MM.1S (cell line): Measurements from ENCODE around the gene HSPE1.
"Not testable (repeated sequence)": the region's sequence is repeated elsewhere in the genome, so short reads cannot be mapped to it uniquely, and the experiment has no call there.

Experiments used
- DNase-seq: peaks from one replicate; pipeline ENCODE4 v3.0.0-alpha.2; 2015
- H2AFZ ChIP-seq: fragments of 300-600 bp; sonication (generic); 2 replicates; pipeline ENCODE4 v1.6.0; 2016; ENCODE audit warnings: antibody characterized with exemption, low read length
- H3F3A ChIP-seq: fragments of 300-600 bp; sonication (generic); 2 replicates; pipeline ENCODE4 v1.6.1; 2016; ENCODE audit warnings: mild to moderate bottlenecking, antibody characterized with exemption, low read length, moderate library complexity, mixed read lengths; ENCODE audit not compliant: insufficient read depth
- H3K27ac ChIP-seq: fragments of 300-600 bp; sonication (generic); 2 replicates; pipeline ENCODE4 v1.5.1; 2016; ENCODE audit warnings: mild to moderate bottlenecking, low read length
- H3K27me3 ChIP-seq: fragments of 300-600 bp; sonication (generic); replicated peaks from 2 replicates; pipeline ENCODE4 v1.6.0; 2016; ENCODE audit warnings: low read length; ENCODE audit not compliant: insufficient read depth
- H3K36me3 ChIP-seq: fragments of 300-600 bp; sonication (generic); replicated peaks from 2 replicates; pipeline ENCODE4 v1.6.1; 2016; ENCODE audit warnings: mild to moderate bottlenecking, low read length, mixed read lengths; ENCODE audit not compliant: insufficient read depth
- H3K4me1 ChIP-seq: fragments of 300-600 bp; sonication (generic); 2 replicates; pipeline ENCODE4 v1.6.1; 2016; ENCODE audit warnings: low read length, mixed read lengths
- H3K4me2 ChIP-seq: fragments of 300-600 bp; sonication (generic); 2 replicates; pipeline ENCODE4 v1.6.0; 2016; ENCODE audit warnings: low read depth, low read length
- H3K4me3 ChIP-seq: fragments of 300-600 bp; sonication (generic); 2 replicates; pipeline ENCODE4 v1.5.1; 2016; ENCODE audit warnings: low read length, mixed read lengths
- H3K79me2 ChIP-seq: fragments of 300-600 bp; sonication (generic); 2 replicates; pipeline ENCODE4 v1.6.1; 2016; ENCODE audit warnings: mixed run types, low read length, mixed read lengths
- H3K9ac ChIP-seq: fragments of 300-600 bp; sonication (generic); 2 replicates; pipeline ENCODE4 v1.6.1; 2016; ENCODE audit warnings: low read length, mixed read lengths
- H3K9me2 ChIP-seq: fragments of 300-600 bp; sonication (generic); replicated peaks from 2 replicates; pipeline ENCODE4 v1.6.1; 2016; ENCODE audit warnings: mild to moderate bottlenecking, low read length, mixed read lengths; ENCODE audit not compliant: insufficient read depth
- H3K9me3 ChIP-seq: fragments of 300-600 bp; sonication (generic); replicated peaks from 2 replicates; pipeline ENCODE4 v1.6.1; 2016; ENCODE audit warnings: mild to moderate bottlenecking, low read length, mixed read lengths; ENCODE audit not compliant: insufficient read depth
- H4K20me1 ChIP-seq: fragments of 300-600 bp; sonication (generic); 2 replicates; pipeline ENCODE4 v1.6.1; 2016; ENCODE audit warnings: mild to moderate bottlenecking, low read length, moderate library complexity, mixed read lengths; ENCODE audit not compliant: insufficient read depth
- EZH2 ChIP-seq: fragments of 300-600 bp; sonication (generic); optimal IDR thresholded peaks from 2 replicates; pipeline ENCODE3; 2017; ENCODE audit warnings: low read depth, mild to moderate bottlenecking, antibody characterized with exemption, low read length, mixed read lengths
- EZH2phosphoT487 ChIP-seq: fragments of 300-600 bp; sonication (generic); IDR thresholded peaks from 2 replicates; pipeline ENCODE4 v1.6.1; 2018; ENCODE audit warnings: antibody characterized with exemption, low read length
- TF ChIP-seq, protein P1 (sequence below): fragments of 300-600 bp; sonication (generic); IDR thresholded peaks from 2 replicates; pipeline ENCODE4 v1.5.1; 2016; ENCODE audit warnings: antibody characterized with exemption, low read length, mixed read lengths

Gene HSPE1

DNA sequence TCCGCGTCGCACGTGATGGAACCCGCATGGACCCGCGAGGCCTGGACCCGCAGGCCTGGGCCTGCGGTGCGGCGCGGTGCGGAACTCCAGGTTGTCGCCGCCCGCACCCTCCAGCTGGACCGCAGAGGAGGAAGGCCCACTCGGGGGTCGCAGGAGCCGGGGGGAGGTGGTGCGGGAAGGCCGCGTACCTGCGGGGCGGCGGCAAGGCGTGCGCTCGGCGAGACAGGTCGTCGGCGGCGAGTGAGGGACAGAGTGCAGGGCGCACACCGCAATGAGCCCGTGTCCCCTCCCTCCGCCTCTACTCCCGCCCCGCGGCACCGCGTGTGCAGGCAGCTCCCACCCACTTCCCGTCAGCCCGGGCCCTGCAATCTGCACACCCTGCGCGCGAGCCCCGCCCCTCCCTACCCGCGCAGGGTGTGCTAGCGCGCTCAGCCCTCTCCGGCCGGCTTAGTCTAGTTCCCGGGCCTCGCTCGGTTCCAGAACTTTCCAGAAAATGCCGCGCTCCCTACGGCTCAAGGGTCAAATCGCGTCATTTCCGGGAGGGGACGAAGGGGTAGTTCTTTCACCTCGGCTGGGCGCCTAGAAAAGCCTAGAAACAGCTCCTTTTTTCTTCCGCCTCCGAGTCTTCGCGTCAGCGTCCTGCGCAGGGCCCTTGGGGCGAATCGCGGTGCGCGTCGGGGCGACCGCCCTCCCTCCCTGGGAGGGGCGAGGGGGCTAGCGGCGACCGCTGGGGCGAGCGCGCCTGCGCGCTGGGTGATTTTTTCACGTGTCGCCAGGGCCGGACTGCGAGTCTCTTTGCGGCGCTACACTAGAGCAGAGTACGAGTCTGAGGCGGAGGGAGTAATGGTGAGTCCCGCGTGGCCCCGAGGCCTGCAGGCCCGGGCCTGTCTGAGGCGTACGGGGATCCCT is at the start of gene HSPE1, which contains the start of gene HSPD1:
Gene HSPE1, plus strand, starts transcription at position 786 of the 909 bp plus-strand sequence. Its CDS starts 58 bp downstream, at position 844.
Gene HSPD1, minus strand, starts transcription at position 247 of the 909 bp plus-strand sequence. CDS start 992 bp downstream, outside the sequence.
- DNase-seq: peak; percentile 100
- H3K4me1 ChIP-seq: peaks cover 31% of the 10 kb centered on the region
- TF ChIP-seq EZH2phosphoT487 (no peak), EZH2 (no peak)
- TF ChIP-seq, protein P1, sequence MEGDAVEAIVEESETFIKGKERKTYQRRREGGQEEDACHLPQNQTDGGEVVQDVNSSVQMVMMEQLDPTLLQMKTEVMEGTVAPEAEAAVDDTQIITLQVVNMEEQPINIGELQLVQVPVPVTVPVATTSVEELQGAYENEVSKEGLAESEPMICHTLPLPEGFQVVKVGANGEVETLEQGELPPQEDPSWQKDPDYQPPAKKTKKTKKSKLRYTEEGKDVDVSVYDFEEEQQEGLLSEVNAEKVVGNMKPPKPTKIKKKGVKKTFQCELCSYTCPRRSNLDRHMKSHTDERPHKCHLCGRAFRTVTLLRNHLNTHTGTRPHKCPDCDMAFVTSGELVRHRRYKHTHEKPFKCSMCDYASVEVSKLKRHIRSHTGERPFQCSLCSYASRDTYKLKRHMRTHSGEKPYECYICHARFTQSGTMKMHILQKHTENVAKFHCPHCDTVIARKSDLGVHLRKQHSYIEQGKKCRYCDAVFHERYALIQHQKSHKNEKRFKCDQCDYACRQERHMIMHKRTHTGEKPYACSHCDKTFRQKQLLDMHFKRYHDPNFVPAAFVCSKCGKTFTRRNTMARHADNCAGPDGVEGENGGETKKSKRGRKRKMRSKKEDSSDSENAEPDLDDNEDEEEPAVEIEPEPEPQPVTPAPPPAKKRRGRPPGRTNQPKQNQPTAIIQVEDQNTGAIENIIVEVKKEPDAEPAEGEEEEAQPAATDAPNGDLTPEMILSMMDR: no peak

DNA sequence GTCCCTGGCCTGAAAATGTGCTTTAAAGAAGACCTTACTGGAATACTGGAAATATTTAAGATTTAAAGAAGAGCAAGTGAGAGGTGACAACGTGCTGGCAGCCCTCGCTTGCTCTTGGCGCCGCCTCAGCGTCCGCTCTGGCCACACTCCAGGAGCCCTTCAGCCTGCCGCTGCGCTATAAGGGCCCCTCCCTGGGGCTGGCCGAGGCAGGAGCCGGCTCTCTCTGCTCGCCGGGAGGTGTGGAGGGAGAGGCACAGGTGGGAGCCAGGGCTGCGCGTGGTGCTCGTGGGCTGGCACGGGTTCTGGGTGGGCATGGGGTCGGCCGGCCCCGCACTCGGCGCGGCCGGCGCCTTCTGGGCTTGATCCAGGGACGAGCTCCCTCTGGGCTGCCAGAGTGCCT is 49.7 kb upstream of the HSPE1 start:
- Histone ChIP-seq H3K4me2 (no peak overlapping the region), H3K27ac (no peak overlapping the region), H3K9ac (no peak overlapping the region), H3K79me2 (peaks cover 18% of the 10 kb centered on the region), H3K4me1 (peaks cover 11% of the 10 kb centered on the region; the same call in 1 of the 2 replicates), H3F3A (0 out of 2 replicates have a peak, but pooled peaks cover 12% of the 10 kb centered on the region), H3K9me2 (no peaks in the 10 kb centered on the region), H3K36me3 (no peaks in the 10 kb centered on the region), H3K4me3 (no peak overlapping the region), H3K9me3 (no peaks in the 10 kb centered on the region), H4K20me1 (no peaks in the 10 kb centered on the region), H2AFZ (no peak overlapping the region), H3K27me3 (no peaks in the 10 kb centered on the region)
- DNase-seq: no peak
- TF ChIP-seq, protein P1: no peak
- TF ChIP-seq EZH2 (no peak), EZH2phosphoT487 (no peak)

More for the DNA sequence above, at the start of gene HSPE1, which contains the start of gene HSPD1:
- peaks cover 28% of the 10 kb centered on the region for H4K20me1 ChIP-seq
- H3K9me2 ChIP-seq: no peaks in the 10 kb centered on the region
- H3K79me2 ChIP-seq: peaks cover 93% of the 10 kb centered on the region
- H3K9ac ChIP-seq: peak within 1 kb of the TSS; percentile 90
- peak within 1 kb of the TSS; percentile 92 for H3K27ac ChIP-seq
- peaks cover 22% of the 10 kb centered on the region for H3F3A ChIP-seq
- peak within 1 kb of the TSS; percentile 78 for H3K4me3 ChIP-seq
- no peak within 1 kb of the TSS for H2AFZ ChIP-seq
- no peaks in the 10 kb centered on the region for H3K9me3 ChIP-seq
- peaks cover 47% of the 10 kb centered on the region for H3K36me3 ChIP-seq
- H3K27me3 ChIP-seq: no peaks in the 10 kb centered on the region
- H3K4me2 ChIP-seq: peak within 1 kb of the TSS; percentile 83

DNA sequence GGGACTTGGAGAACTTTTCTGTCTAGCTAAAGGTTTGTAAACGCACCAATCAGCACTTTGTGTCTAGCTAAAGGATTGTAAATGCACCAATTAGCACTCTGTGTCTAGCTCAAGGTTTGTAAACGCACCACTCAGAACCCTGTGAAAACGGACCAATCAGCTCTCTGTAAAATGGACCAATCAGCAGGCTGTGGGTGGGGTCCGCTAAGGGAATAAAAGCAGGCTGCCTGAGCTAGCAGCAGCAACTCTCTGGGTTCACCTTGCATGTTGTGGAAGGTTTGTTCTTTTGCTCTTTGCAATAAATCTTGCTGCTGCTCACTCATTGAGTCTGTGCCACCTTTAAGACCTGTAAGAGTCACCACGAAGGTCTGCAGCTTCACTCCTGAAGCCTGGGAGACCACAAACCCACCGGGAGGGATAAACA is 49.2 kb upstream of the HSPE1 start:
- not testable (repeated sequence) for H3K9me3 ChIP-seq, H3K4me3 ChIP-seq, H3K9ac ChIP-seq, H3K4me2 ChIP-seq, H2AFZ ChIP-seq, H3K27ac ChIP-seq, H3K27me3 ChIP-seq, H3K36me3 ChIP-seq, DNase-seq, H3K9me2 ChIP-seq, H4K20me1 ChIP-seq
- Histone ChIP-seq H3K4me1 (peaks cover 11% of the 10 kb centered on the region; the same call in 1 of the 2 replicates), H3K79me2 (peaks cover 23% of the 10 kb centered on the region), H3F3A (0 out of 2 replicates have a peak, but pooled peaks cover 12% of the 10 kb centered on the region)
